GM19239 (cell line): ENCODE measurements around the gene ATP2B2.
"Not testable (repeated sequence)": the region's sequence is repeated elsewhere in the genome, so short reads cannot be mapped to it uniquely, and the experiment has no call there.

Experiments used
- DNase-seq: peaks from one replicate; pipeline ENCODE4 v3.0.0; 2011; ENCODE audit warnings: low spot score; ENCODE audit not compliant: insufficient read length
- FAIRE-seq: peaks from 2 replicates; lab custom pipeline; 2011; peaks lifted over from hg19 to GRCh38; lab: Jason Lieb, UNC

Gene ATP2B2

DNA sequence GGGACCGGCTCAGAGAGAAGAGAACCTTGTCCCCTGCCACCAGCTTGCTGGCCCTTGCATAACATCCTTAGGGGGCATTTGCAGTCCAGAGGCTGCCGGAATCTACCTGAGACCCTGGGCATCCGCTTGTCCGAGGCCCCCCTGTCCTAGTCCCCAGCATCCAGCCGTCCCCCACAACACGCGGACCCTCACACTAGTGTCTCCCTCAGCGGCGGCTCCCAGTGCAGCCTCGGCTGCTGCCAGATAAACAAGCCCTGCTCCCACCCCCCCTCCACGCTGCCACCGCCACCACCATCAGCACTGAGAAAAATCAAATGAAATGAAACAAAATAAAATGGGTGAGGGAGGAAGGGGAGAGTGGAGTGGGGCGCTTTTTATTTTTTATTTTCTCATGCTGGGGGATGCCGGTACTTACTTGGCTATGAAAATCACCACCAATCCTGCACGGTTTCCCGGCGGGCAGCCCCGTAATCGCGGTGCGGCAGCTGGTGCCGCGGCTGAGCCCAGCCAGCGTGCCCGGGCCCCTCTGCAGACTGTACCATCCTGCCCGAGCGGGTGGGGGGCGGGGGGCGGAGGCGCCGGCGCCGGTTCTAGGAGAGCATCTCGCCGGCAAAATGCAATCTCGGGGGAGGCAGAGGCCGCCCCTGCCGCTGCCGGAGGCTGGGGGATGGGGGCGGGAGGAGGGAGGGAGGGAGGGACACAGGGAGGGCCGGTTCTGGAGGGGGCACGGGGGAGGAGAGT lies at the start of gene ATP2B2:
ATP2B2 (minus strand) TSS at position 537 of the 741 bp plus-strand sequence. CDS start 56,043 bp downstream, outside the sequence.
- FAIRE-seq: no peak
- DNase-seq: no peak

DNA sequence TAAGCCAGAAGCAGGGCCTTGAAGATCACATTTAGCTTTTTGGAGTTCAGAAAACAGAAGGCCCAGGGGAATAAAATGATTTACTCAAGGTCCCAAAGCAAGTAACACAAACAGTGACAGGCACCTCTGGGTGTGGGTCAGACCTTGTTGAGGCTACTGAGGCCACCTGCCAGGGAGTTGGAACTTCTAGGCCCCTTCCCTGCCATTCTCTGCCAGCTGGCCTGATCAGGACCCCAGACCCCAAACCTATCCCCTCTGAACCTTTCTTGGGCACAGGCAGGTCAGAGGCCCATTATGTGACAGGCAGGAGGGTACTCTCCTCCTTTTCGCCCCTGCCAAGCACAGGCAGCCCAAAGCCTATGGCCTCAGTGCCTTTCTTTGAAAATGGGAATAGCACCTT lies 49.4 kb upstream of the ATP2B2 start:
- DNase-seq (no peak), FAIRE-seq (no peak)

DNA sequence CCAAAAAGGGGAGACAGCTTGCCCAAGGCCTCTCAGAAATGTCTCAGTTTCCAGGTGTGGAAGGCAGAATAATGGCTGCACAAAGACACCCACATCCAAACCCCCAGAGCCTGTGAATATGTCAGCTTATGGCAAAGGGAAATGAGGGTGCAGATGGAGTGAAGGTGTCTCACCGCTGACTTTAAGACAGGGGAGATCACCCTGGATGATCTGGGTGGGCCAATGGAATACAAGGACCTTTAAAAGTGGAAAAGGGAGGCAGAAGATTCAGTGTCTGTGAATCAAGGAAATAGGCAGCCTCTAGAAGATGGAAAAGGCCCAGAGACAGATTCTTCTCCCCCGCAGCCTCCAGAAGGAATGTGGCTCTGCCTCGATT lies 48.8 kb upstream of the ATP2B2 start:
- FAIRE-seq (no peak), DNase-seq (no peak)

DNA sequence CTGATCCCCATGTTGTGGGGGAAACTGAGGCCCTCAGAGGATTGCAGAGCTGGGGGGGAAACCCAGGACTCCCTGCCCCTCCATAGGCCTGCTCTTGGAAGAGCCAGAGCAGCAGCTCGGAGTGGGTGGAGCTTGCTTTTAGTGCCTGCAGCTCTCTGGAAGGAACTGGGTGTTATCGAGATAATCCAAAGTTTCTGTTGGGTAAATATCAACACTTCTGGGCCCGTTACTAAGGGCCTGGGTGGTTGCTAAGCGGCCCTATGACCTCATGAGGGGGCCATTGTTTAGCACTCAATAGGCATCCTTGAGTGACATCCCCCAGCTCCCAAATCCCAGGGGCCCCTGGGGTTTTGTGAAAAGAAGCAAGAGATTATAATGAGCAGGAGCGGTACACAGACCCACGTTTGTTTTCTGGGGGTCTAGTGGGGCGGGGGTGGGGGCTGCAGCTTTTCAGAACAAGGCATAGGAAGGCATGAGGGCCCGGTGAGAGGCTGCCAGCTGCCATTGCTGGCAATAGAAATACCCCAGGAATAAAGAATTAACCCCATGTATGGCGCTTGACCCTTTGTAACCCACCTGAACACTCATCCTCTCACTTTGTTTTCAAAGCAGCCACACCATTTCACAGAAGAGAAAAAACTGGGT lies 48.3 kb upstream of the ATP2B2 start:
- FAIRE-seq: no peak
- DNase-seq: no peak

DNA sequence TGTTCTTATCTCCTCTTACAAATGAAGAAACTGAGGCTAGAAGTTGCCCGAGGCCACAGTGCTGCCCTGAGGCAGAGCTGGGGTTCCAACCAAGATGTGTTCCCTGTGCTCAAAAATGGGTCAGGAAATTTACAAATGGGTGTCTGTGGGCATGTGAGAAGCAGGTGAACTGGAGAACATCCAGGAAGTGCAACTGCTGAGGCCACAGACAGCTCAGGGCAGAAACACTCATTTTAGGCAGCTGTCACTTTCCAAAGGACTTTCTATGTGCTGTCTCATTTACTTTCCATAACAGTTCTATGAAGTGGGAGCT lies 47.2 kb upstream of the ATP2B2 start:
- FAIRE-seq: no peak
- no peak for DNase-seq

DNA sequence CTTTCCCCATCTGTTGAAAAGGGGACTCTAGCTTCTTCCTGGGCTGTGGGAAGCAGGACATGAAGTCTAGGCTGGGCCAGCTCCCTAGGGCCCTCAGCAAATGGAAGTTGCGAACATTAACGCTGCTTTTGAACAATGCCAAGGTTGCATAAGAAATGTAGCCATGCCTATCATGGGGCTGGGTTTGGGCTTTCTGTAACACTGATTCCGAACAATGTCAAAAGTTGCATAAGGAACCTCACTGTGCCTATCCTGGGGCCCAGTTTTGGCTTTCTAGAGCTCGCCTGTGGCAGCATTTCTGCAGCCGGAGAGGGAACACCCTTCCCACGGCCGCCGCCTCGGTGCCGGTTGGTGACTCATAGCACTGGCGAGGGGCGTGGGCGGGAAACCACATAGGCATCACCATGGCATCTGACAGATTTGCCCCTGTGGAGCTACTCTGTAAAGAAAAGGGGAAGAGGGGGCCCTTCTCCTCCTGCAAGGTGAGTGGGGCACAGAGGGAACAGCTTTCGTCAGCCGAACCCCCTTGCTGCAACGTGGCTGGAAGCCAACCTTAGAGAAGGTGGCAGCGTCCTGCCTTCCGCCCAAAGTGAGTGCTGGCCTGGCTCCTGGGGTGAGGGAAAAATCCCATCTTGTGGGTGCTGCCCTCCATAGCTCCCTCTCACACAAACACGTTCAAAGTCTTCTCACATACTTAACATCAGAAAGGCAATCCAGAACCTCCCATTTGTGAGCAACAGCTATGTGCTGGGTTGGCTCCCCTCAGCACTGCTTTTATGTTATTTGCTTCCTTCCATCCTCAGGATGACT lies 46.6 kb upstream of the ATP2B2 start:
- FAIRE-seq (no peak), DNase-seq (no peak)

DNA sequence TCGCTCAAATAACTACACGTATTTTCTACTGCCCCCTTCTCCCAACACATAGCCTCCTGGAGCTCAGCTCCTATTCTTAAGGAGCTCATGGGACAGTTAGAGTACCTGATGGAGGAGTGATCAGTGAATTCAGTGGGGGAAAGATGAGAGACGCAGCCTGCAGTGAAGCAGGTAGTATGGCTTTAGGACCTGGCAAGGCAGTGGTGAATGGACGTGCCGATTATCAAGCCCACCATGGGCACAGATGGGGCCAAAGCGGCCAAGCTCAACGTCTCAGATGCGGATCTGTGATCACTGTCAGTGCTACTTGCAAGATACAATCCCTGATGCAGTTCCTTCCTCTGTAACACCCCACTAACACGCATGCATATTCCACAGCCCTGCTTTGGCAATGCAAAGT lies 45.8 kb upstream of the ATP2B2 start:
- FAIRE-seq (no peak), DNase-seq (no peak)

DNA sequence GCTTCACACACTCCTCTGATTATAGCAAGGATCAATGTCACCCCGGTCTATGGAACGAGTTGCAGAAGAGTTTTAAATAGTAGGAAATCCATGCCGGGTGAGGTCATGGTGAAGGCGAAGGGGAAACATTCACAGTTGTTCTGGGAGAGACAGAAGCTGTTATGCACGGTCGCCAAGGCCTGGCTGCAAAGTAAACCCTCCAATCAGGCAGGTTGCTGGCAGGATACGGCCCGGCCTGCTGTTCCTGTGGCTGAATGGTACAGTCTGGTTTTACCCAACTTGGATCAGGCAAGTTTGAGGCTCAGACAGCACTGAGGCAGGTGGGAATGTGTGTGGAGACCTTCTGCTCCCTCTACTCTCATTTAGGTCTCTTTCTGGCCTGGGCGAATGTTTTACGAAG lies 45.3 kb upstream of the ATP2B2 start:
- no peak for DNase-seq
- no peak for FAIRE-seq

DNA sequence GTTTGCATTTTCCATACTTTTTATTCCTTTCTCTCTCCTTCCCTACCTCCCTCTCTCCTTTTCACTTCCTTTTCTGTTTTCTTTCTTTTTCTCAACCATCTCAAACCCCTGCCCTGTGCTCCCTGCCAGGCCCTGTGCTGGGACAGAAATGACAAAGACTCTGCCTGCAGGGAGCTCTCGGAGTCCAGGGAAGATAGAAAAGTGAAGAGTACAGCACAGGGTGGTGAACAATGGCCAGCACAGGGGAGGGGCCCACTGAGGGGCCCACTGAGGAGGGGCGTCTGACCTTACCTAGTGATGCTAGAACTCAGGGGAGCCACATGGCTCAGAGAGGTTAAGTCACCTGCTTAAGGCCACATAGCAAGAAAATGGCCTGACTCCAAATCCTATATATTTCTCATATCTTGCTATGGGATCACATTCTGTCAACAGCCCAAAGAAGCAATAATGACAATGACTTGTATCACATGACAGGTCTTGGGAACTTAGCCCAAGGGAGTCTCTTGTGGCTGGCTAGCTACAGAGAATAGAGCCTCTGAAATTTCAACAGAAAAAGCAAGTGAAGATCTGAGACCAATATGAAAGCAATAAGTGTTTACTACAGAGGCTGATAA lies 44.3 kb upstream of the ATP2B2 start:
- DNase-seq (no peak), FAIRE-seq (no peak)

DNA sequence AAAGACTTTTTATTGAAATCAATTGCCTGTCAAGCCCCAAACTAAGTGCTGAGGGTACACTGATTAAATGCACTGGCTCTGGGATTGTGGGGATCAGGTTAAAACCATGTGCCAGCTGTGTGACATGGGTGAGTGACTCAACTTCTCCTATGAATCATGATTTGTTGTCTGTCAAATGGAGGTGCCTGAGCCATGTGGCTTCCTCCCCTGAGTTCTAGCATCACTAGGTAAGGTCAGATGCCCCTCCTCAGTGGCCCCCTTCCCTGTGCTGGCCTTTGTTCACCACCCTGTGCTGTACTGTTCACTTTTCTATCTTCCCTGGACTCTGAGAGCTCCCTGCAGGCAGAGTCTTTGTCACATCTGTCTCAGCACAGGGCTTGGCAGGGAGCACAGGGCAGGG lies 43.6 kb upstream of the ATP2B2 start:
- FAIRE-seq (no peak), DNase-seq (no peak)

DNA sequence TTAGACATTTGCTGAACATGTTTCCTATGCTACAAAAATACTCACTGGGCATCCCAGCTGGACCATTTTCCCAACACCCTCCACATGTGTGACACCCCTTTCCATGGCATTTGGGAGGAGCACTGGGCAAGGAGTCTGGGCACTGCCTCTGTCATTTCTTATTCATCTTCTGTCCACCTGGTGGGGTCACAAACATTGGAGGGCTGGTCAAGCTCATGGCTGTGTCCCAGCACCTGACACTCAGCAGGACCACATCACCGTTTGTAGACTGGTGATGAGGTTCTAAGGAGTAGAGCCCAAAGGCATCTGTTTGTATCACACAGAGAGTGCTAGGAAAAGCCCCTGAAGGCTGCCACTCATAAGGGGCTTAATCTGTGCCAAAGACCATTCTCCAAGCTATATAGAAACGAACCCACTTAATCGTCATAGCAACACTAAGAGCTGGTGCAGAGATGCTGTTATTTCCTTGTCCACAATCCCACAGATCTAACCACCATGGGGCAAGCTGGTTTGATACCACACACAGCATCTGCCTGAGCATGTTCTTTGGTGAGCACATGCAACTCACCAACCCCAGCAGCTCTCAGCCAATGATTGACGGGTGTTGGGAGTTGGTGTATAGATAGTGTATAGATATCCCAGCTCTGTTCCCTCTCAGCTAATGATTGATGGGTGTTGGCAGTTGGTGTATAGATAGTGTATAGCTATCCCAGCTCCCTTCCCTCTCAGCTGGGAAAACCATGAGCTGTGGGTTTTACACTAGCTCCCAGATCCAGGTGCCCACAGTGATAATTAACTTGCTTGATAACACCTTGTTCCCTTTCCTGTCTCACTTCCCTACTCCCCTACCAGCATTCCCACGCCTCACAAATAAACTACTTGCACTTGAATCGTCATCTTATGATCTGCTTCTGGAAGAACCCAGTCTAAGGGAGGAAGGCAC lies 42.7 kb upstream of the ATP2B2 start:
- no peak for DNase-seq
- no peak for FAIRE-seq

DNA sequence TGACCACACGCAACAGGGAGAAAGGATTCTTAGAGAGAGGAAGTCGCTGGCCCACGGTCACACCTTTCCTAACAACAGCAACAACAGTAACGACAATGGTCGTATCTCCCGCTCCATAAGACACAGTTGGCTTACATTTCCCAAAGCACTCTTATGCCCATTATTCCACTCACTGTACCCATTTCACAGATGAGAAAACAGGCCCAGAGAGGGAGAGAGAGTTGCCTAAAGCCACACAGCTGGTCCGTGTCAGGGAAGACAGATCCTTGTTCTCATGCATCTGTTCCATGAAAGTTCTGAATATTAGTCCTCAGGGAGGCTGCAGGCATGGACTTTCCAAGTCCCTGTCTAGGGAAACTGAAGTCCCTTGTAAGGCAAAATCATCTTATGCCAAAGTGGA lies 42.0 kb upstream of the ATP2B2 start:
- DNase-seq: no peak
- no peak for FAIRE-seq

DNA sequence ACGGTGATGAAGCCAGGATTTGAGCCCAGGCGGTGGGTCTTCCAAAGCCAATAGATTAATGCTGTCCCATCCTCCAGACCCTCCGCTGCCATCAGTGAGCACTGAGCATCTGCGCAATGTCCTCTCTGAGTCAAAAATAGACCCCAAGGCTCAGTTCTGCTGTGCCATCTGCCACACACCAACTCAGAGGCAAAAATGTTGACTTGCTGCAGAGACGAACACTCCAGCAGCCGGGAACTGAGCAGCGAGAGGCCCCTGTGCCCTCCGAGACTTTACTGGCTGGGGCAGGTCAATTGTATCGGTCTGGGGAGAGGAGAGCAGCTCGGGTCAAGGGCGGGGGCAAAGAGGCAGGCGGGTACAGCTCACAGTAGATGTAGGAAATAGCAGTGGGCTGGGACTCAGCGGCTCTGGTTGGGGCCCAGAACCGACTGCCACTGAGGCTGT lies 41.5 kb upstream of the ATP2B2 start:
- FAIRE-seq (no peak), DNase-seq (no peak)

DNA sequence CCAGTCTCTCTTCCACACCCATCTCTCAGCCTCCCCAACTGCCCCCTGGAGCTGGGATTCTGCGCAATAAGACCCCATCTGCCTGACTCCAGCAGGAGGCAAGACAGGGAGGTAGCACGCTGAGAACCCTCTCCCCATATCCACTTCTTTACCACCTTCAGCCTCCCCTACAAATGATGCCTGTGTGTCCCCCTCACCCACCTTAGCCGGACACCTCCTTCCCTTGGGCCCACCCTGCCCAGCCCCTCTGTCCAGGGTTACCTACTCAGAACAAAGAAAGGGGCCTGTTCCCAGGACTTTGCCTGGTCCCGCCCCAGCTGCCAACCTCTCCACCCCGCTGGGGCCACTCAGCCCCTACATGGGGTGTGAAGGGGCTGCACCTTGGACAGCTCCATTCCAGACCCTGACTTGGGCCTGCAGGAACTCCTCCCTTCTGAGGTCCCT lies 40.8 kb upstream of the ATP2B2 start:
- FAIRE-seq: no peak

DNA sequence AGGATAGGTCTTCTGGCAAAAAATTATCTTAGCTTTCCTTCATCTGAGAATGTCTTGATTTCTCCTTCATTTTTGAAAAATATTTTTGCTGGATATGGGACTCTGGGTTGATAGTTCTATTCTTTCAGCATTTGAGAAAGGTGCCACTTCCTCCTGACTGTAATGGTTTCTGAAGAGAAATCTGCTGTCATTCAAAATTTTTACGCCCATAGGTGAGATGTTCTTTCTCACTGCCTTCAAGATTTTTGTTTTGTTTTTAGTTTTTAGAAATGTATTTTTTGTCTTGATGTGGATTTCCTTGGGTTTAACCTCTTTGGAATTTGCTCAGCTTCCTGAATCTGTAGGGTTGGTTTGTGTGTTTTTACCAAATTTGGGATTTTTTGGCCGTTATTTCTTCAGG lies 37.1 kb upstream of the ATP2B2 start:
- FAIRE-seq: no peak
- no peak for DNase-seq

More for the DNA sequence above, 40.8 kb upstream of the ATP2B2 start:
- DNase-seq: no peak

DNA sequence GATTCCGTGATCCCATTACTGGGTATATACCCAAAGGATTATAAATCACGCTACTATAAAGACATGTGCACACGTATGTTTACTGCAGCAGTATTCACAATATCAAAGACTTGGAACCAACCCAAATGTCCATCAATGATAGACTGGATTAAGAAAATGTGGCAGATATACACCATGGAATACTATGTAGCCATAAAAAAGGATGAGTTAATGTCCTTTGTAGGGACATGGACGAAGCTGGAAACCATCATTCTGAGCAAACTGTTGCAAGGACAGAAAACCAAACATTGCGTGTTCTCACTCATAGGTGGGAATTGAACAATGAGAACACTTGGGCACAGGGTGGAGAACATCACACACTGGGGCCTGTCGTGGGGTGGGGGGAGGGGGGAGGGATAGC lies 35.0 kb upstream of the ATP2B2 start:
- not testable (repeated sequence) for DNase-seq, FAIRE-seq

DNA sequence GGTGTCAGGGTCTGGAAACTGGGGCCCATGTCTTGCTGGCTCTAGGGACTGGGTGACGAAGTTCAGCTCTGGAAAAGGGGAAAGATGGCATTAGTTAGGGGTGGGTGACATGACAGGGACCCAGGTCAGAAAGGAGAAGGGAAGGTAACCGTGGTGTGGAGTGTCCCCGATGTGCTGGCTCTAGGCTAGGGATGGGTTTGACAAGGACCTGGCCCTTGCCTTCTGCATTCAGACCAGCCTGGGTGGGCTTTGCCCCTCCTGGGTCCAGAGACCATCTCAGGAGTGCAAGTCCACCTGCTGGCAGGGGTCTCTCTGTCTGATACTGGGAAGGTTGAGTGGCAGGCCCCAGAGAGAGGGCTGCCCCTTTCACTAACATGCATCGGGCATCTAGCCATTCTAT lies 28.7 kb upstream of the ATP2B2 start:
- DNase-seq (no peak), FAIRE-seq (no peak)

DNA sequence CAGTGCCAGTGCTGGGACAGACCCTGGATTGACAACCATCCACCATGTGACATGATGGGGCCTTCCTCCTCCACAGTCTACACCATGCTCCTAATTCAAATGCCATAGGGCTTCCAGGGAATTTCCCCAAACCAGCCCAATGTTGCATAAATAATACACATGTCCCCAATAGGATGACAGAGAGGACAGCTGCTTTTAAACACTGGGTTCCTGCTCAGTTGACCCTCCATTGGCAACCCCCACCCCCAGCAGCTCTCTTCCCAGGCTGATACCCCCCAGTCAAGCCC lies 28.3 kb upstream of the ATP2B2 start:
- FAIRE-seq (no peak), DNase-seq (no peak)

DNA sequence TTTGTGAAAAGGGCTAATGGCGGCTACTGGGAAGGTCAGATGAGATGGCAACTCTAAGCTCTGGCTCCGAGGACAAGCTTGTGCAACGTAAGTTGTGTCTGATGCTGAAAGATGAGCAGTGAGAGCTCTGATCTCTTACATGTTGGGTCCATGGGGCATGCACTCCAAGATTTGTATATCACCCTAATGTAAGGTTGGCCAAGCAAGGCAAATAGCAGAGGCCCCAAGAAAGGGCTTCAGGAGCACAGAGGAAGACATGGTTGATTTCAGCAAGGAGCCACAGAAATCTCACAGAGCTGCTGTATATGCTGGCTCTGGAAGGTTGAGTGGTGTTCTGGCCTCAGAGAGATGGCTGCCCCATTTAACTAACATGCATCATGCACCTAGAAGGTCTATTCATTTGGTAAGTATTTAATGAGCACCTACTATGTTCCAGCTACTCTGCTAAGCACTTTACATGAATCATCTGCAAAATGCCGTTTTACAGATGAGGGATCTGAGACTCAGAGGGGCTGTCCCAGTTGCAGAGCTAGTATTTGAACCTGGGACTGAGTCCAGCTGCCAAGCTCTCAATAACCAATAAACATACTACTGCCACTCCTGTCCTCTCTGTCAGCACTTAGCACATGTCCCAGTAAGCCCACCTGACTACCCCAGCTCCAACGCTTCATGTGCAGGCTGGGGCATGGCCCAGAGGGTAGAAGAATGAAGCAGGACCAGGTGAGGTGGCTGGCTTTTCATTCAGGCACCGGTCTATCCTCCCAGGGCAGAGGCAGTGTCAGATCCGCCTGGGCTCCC lies 27.8 kb upstream of the ATP2B2 start:
- FAIRE-seq (no peak), DNase-seq (no peak)
